Adrenal gland (tissue), 5 donors: ENCODE data around the gene ISLR.

ENCODE experiments used
- CTCF ChIP-seq, 6 experiments: fragments of 450-650 bp in 4 of 6; fragments of 200-600 bp in 2 of 6; sonication (generic) in 1 of 6; IDR thresholded peaks; 1 replicate in 5 of 6; 2 replicates in 1 of 6; pipeline versions ENCODE4 v1.5.1 to v1.8.0; 2016 to 2021; ENCODE audit warnings: antibody characterized with exemption in 6 of 6, mild to moderate bottlenecking in 2 of 6, moderate library complexity in 1 of 6
- POLR2A ChIP-seq, 2 donors: fragments of 450-650 bp; IDR thresholded peaks; one replicate each; pipeline ENCODE4 v1.6.1; 2017; ENCODE audit warnings: antibody characterized with exemption in 2 of 2, mild to moderate bottlenecking in 2 of 2, moderate library complexity in 1 of 2
- donor health status: DM: no; HTN: no; CAD: no.

- TF ChIP-seq CTCF (IDR thresholded peaks at IDR 0.05) (no peak), POLR2A (IDR thresholded peaks at IDR 0.05) (no peak)
Measured at GRCh38 chr15:74206801-74207281, 33.3 kb downstream of the ISLR start.
